Measurements from ENCODE around the gene FDX2. TPM values are rescaled to one million over a fixed set of nuclear protein-coding genes. Genes with fewer than 3 reads are reported as not detected.
A peak's percentile ranks its signal among the peaks of the same experiment; 100 is the strongest.

The FDX2 gene
- total and polyA plus RNA-seq, 2 of the 13 experiments (the other 11 are each of a cell fraction or from before 2014, with no cell fraction given): 21.0 to 24.7 TPM

DNA sequence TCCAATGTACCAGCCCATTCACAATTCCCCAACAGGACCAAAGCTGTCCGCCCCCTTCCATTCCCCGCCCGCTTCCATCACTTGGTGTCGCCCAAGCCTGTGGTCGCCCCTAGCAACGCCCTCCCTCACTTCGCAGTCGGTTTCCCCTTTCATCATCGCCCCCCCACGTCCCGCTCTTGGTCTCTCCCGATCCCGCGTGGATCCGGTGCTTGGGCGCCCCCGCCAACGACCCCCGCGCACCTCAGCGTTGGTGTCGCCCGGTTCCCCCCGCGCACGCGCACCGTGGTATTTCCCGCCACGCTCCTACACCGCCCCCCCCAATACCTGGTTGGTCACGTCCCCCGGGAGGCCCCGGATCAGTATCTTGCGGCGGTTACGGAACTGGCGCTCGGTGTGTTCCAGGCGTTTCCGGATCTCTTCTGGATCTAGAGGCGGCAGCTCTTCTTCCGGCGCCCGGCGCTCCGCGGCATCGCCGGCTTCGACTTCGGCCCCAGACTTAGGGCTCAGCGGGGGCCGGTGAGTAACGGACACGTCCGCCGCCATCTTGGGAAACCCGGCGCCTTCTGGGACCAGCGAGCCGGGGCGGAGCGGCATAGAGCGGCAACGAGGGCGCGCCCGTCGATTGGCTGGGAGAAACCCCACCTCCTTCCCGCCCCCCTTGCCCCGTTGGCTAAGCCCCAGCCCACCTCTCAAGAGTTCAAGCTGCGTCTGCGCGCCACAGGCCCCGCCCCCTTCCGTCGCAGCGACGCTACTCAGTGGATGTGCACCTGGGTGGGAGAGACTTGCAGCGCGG, 17.3 kb upstream of the FDX2 start, which contains the start of gene RAVER1 (continued):
- TF ChIP-seq, protein P1, sequence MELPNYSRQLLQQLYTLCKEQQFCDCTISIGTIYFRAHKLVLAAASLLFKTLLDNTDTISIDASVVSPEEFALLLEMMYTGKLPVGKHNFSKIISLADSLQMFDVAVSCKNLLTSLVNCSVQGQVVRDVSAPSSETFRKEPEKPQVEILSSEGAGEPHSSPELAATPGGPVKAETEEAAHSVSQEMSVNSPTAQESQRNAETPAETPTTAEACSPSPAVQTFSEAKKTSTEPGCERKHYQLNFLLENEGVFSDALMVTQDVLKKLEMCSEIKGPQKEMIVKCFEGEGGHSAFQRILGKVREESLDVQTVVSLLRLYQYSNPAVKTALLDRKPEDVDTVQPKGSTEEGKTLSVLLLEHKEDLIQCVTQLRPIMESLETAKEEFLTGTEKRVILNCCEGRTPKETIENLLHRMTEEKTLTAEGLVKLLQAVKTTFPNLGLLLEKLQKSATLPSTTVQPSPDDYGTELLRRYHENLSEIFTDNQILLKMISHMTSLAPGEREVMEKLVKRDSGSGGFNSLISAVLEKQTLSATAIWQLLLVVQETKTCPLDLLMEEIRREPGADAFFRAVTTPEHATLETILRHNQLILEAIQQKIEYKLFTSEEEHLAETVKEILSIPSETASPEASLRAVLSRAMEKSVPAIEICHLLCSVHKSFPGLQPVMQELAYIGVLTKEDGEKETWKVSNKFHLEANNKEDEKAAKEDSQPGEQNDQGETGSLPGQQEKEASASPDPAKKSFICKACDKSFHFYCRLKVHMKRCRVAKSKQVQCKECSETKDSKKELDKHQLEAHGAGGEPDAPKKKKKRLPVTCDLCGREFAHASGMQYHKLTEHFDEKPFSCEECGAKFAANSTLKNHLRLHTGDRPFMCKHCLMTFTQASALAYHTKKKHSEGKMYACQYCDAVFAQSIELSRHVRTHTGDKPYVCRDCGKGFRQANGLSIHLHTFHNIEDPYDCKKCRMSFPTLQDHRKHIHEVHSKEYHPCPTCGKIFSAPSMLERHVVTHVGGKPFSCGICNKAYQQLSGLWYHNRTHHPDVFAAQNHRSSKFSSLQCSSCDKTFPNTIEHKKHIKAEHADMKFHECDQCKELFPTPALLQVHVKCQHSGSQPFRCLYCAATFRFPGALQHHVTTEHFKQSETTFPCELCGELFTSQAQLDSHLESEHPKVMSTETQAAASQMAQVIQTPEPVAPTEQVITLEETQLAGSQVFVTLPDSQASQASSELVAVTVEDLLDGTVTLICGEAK (IDR thresholded peaks at IDR 0.05): no peak
- TF ChIP-seq, protein P1 (CRISPR knock-in tag; IDR thresholded peaks at IDR 0.05): peak; percentile 33; the same call in 1 of the 2 replicates
- TF ChIP-seq ZXDC (CRISPR knock-in tag; IDR thresholded peaks at IDR 0.05) (0 out of 2 replicates have a peak, but pooled peaks have one; percentile 27), MYNN (CRISPR knock-in tag; IDR thresholded peaks at IDR 0.05; ENCODE audit: low read depth) (peak; percentile 39; the same call in 1 of the 2 replicates), ZNF230 (CRISPR knock-in tag; IDR thresholded peaks at IDR 0.05) (peak; percentile 59; the same call in 1 of the 2 replicates), GFI1 (CRISPR knock-in tag; IDR thresholded peaks at IDR 0.05; ENCODE audit: borderline replicate concordance) (peak; percentile 52; the same call in 1 of the 2 replicates), ZNF501 (CRISPR knock-in tag; IDR thresholded peaks at IDR 0.05) (peak; percentile 49; the same call in 1 of the 2 replicates)
- TF ChIP-seq, protein P2, sequence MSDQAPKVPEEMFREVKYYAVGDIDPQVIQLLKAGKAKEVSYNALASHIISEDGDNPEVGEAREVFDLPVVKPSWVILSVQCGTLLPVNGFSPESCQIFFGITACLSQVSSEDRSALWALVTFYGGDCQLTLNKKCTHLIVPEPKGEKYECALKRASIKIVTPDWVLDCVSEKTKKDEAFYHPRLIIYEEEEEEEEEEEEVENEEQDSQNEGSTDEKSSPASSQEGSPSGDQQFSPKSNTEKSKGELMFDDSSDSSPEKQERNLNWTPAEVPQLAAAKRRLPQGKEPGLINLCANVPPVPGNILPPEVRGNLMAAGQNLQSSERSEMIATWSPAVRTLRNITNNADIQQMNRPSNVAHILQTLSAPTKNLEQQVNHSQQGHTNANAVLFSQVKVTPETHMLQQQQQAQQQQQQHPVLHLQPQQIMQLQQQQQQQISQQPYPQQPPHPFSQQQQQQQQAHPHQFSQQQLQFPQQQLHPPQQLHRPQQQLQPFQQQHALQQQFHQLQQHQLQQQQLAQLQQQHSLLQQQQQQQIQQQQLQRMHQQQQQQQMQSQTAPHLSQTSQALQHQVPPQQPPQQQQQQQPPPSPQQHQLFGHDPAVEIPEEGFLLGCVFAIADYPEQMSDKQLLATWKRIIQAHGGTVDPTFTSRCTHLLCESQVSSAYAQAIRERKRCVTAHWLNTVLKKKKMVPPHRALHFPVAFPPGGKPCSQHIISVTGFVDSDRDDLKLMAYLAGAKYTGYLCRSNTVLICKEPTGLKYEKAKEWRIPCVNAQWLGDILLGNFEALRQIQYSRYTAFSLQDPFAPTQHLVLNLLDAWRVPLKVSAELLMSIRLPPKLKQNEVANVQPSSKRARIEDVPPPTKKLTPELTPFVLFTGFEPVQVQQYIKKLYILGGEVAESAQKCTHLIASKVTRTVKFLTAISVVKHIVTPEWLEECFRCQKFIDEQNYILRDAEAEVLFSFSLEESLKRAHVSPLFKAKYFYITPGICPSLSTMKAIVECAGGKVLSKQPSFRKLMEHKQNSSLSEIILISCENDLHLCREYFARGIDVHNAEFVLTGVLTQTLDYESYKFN (CRISPR knock-in tag; conservative IDR thresholded peaks at IDR 0.05): peak; percentile 50; the same call in 1 of the 2 replicates
